NCI-H2029 (cell line): ENCODE data around the gene KIF25.
"Not testable (repeated sequence)": the region's sequence is repeated elsewhere in the genome, so short reads cannot be mapped to it uniquely, and the experiment has no call there.

Experiments used
- DNase-seq: peaks from one replicate; lab custom pipeline; 2025; lab: John Stamatoyannopoulos, UW

The KIF25 gene

DNA sequence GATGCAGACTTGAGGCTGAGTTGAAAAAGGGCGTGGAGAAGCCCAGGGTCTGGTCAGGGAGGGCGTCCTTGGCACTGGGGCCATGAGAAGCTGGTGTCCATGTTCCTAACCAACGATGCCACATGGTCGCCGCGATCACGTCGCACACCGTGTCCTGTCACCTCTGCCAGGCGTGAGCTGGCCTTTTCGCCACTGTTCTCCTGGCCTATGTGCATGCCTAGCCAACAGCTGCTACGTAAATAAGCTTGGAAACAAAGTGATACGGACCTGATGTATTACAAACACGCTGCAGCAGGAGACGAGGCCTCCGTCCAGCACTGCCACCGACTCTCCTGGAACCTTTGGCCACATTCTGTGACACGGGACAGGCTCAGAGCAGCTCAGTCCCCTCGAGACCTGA, 22.0 kb upstream of the KIF25 start:
- no peak for DNase-seq

DNA sequence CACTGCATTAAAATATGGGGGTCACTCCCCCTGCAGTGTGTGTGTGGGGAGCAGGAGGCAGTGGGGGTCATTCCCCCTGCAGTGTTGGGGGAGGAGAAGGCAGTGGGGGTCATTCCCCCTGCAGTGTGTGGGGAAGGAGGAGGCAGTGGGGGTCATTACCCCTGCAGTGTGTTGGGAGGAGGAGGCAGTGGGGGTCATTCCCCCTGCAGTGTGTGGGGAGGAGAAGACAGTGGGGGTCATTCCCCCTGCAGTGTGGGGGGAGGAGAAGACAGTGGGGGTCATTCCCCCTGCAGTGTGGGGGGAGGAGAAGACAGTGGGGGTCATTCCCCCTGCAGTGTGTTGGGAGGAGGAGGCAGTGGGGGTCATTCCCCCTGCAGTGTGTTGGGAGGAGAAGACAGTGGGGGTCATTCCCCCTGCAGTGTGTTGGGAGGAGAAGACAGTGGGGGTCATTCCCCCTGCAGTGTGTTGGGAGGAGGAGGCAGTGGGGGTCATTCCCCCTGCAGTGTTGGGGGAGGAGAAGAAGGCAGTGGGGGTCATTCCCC, 21.3 kb upstream of the KIF25 start:
- not testable (repeated sequence) for DNase-seq

DNA sequence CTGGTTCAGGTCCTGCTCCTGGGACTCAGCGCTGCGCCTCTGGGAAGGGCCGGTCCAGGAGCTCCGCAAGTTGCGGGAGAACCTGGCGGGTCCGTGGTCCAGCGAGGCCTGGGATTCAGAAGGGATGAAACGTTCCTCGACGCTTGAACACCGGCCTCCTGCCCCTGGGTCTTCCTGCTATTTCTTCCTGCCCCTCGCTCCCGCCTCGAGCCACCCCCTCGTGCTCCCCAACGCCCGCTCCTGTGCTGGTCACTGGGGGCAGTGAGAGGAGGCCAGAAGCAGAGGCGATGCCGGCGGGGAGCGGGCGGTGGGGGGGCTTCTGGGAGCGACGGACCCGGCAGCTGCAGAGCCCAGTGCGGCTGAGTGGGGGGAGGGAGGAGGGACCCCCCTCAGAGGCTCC, 20.8 kb upstream of the KIF25 start:
- DNase-seq, result no peak

DNA sequence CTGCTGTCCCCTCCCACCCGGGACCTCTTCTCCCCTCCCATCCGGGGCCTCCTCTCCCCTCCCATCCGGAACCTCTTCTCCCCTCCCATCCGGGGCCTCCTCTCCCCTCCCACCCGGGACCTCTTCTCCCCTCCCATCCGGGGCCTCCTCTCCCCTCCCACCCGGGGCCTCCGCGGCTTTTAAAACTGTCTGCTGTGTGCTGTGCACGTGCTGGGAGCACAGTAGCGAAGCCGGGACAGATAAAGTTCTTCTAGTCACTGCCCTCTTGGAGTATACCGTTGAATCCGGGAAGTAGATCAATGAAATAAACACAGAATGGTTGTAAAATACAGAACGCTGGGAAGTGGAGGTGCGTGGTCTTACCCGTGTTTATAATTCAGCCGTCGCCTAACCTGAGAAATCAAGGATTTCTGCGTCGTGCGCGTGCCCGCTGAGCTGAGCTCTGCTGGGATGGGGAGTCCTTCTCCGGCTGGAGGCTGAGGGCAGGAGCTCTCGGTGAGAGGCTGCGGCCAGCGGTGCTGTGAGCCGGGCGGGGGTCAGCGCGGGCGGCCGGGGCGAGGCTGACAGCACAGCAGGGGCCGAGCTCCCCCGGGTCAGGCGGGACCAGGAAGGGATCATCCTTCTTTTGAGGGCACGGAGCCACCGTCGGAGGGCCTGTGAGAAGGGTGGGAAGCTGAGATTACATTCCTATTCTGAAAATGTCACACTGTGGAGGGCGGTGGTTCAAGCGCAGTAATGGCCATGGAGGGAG, 19.6 kb upstream of the KIF25 start:
- DNase-seq, result no peak

DNA sequence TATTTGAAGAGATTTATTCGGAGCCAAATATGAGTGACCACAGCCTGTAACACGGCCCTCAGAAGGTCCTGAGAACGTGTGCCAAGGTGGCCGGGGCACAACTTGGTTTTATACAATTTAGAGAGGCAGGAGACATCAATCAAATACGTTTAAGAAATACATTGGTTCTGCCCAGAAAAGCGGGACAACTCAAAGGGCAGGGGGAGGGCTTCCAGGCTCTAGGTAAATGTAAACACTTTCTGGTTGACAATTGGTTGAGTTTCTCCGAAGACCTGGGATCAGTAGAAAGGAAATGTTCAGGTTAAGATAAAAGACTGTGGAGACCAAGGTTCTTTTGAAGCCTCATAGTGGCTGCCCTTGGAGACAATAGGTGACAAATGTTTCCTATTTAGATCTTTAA, 18.9 kb upstream of the KIF25 start:
- DNase-seq, result no peak

DNA sequence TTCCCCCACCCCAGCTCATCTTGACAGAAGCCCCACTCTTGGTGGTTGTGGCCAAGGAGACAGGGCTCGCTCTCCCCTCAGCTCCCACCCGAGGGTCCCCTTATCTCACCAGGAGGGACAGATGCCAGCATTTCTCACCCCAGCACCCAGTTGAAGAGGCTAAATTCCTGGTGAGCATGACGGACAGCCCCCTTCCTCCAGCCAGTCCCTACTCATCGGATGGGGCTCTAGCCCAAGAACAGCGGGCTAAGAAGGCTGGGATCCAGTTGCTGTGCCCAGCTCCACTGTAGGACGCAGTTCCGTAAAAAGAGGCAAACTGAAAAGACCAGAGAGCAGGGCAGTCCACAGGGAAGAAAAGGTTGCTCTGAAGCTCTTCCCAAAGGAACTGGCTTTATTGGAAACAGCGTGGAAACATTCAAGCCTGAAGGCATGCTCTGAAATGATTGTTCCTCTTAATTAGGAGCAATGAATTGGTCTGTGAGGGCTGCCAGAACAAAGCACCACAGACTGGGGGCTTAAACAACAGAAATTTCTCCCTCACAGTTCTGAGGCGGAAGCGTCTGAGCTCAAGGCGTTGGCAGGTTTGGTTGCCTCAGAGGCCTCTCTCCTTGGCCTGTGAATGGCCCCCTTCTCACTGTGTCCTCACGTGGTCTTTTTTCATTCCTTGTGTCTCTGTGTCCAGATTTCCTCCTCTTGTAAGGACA, 17.9 kb upstream of the KIF25 start:
- DNase-seq, result no peak

DNA sequence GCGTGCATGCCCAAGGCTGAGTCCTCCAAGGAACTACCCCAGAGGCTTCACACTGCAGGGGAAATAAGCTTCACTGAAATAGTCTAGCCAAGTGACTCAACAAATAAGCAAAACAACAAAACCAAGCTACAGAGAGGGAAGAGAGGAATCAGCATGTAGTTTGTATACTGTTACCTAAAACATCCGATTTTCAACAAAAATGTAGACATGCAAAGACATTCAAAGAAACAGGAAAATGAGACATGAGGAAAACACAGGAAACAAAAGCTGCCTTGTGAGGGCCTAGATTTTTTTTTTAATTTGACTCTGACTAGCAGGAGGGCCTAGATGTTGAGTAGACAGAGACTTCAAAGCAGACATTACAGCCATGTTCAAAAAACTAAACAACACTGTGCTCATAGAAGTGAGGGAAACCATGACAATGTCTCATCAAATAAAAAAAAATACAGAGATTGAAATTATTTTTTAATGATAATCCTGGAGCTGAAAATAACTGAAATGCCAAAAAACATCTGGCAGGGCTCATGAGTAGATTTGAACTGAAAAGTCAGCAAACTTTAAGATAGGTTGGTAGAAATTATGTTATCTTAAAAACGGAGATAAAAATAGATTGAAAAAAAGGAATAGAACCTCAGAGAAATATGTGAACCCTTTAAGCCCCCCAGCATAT, 16.4 kb upstream of the KIF25 start:
- DNase-seq, result no peak

DNA sequence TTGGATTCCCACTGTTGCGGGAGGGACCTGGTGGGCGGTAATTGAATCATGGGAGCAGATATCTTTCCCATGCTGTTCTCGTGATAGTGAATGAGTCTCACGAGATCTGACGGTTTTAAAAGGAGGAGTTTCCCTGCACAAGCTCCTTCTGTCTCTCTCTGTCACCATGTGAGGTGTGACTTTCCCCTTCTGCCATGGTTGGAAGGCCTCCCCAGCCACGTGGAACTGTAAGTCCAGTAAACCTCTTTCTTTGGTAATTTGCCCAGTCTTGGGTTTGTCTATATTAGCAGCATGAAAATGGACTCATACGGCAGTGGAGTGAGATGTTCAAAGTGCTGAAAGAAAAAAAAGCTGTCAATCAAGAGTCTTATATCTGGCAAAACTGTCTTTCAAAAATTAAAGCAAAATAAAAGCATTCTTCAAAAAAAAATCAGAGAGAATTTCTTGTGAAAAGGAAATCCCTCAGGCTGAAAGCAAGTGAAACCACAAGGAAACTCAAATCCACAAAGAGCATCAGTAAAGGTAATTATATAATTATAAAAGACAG, 15.5 kb upstream of the KIF25 start:
- DNase-seq, result no peak

DNA sequence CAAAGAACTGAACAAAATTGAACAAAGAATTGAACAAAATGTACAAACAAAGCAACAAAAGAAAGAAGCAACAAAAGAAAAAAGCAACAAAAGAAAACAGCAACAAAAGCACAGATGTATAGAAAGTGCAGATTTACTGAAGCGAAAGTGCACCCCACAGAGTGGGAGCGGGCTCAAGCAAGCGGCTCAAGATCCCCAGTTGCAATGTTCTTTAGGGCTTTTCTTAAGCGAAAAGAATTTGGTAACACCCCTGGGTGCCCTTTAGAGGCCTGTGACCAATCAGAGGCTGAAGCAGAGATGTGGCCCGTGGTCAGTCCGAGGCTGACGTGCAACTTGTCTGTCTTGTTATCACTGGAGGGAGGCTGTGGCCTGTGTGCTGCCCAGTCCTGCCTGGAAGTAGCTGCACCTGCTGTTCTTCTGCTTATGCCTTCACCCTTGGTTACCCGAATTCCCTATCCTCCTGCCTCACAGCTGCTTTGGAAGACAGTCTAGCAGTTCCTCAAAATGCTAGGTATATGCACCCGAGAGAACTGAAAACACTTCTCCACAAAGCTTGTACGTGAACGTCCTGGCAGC, 13.2 kb upstream of the KIF25 start:
- no peak for DNase-seq

DNA sequence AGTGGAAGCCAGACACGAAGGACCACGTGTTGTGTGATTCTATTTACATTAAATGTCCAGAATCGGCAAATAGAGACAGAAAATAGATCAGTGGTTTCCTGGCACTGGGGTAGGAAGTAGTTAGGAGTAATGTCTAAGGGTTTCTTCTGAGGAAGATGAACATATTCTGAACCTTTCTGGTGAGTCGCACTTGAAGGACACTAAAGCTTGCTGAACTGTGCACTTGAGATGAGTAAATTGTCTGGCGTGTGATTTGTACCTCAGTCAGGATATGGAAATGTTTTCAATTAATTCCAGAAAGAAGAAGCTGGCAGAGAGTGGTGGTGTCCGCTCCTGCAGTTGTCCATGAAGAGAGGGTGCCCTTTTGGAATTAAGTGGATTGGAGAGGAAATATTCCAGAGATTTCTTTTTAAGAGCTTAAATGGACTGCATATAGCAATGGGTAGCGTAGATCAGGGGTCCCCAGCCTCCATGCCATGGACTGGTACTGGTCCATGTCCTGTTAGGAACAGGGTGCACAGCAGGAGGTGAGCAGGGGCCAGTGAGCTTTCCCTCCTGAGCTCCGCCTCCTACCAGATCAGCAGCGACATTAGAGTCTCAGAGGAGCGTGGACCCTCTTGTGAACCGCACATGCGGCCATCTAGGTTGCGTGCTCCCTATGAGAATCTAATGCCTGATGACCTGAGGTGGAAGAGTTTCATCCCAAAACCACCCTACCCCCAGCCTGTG, 12.4 kb upstream of the KIF25 start:
- DNase-seq, result no peak

DNA sequence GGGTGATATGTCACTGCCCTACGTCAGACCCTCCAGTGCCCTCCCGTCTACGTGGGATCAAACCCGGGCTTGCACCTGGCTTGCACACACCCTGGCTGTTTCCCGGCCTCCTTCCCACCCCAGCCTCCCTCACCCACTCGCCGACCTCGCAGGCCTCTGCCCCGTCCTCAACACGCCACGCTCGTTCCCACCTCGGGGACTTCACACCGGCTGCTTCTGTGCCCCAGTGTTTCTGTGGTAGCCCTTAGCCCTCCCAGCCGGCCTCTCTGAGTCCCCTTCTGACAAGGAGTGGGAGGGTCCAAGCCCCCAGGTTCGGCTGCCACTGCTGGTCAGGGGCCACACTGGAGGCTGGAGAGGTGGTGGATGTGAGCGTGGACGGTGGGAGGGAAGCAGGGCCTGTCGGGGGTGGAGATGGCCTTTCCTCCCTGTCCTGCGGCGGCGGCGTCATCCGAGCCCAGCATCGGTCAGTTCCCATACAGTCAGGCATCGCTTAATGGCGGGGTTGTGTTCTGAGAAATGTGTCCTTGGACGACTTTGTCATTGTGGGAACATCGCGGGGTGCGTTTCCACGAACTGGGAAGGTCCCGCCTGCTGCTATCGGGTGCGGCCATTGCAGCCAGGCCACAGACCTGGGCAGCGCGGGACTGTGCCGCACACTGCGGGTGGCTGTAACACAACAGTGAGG, 11.4 kb upstream of the KIF25 start:
- no peak for DNase-seq

DNA sequence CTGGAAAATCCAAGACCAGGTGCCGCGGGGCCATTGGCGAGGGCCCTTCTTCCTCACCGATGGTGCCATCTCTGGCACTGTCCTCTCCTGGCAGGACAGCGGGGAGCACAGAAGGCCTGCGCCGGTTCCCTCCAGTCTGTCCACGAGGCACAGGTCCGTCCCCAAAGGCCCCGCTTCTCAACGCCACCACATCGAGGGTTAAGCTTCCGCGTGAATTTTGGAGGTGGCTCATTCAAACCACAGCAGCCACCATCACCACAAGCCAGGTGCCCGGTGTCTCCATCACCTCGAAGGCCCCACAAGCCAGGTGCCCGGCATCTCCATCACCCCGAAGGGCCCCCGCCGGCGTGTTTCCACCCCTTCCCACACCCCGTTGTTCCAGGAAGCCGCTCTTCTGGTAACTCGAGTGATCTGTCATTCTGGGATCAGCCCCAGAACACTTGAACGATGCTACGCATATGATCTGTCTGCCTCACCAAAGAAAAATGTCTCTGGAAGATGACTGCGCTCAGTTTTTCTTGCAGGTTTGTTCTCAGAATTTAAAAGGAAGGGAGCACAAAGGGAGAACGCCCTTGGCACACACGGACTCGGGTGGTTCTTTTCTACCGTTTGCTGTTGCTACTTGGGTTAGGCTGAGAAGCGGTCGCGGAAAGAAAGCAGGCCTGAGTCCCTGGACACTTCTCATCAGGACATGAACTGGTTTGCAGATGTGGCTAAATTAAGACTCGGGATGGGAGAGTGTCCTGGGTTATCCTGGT, 9.9 kb upstream of the KIF25 start:
- DNase-seq, result no peak

DNA sequence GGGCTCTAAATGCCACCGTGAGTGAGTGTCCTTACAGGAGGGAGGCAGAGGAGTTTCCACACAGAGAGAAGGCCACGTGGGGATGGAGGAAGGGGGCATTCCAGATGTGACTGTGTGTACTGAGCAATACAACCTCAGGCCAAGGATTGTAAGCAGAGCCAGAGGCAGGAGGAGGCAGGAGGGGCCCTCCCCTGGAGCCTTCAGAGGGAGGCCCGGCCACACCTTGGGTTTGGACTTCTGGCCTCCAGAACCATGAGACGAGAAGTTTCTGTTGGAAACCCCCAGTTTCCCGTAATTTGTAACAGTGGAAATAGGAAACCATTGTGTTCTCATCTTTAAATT, 9.3 kb upstream of the KIF25 start:
- no peak for DNase-seq

DNA sequence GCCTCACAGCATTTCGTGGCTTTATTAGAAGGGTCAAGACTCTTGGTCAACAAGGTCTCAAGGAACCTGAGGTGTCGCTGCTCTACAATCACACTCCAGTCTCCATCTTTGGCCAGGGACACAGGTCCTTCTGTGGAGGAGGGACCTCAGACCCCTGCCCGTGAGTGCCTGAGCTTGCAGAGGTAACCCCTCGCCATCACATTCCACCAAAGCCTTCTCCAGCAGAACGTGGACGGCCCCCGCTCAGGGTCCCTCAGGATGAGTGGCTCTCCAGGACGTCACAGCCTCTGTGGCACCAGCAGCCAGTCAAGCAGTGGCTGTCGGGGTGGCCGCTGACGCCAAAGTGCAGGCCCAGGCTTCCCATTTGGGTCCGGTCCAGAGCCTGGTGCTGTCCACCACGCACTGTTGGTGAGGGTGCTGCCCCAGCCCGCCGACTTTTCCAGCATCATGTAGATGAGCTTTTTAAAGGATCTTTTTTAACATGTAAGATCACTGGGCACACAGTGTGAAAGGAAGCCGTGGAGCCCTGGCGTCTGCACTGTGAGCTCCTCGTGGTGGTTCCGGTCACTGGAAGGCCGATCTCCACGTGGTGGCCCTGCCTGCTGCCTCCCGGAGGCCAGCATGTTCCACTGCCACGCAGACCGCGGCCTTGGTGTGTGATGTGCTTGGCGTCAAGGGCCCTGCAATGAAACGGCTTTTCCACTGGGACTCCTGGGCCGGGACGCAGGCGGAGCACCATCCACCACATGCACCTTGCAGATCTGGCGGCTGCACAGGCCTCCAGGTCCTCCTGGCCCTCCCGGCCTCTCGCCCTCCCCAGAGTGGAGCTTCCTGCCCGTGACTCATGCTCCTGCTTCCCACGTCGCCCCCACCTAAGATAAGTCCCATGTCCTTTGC, 8.3 kb upstream of the KIF25 start:
- DNase-seq, result no peak

DNA sequence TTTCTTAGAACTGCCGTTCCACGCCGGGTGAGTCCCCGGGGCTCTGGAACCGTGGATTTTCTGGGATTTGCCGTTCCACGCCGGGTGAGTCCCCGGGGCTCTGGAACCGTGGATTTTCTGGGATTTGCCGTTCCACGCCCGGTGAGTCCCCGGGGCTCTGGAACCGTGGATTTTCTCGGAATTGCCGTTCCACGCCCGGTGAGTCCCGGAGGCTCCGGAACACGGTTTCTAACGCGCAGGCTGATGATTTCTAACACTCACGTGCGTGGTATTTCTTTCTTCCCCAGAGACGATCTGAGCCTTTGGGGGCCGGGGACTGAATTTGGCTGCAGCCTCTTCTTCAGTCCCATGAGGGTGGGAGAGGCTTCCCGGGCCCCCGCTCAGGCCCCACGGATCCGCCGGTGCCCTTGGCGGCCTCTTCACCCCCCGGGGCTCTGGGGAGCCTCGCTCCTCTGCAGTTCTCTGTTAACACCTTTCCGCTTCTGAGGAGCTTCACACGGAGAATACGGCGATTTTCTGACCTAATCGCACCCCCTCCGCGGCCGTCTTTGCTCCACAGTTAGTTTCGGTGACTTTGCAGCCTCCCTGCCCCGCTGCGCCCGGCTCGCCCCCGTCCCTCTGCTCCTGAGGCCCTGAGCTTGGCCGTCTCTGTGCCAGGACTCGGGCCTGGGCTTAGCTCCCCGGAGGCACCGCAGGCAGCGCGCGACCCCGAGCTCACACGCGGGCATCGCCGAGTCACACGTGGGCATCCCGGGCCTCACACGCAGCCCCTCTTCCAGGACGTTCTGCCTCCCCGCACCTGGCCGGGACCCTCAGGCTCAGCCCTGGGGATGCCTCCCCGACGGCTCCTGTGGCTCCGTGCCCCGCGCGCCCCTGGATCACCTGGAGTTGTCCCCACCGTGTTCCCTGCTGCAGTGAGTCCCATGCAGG, 7.2 kb upstream of the KIF25 start:
- DNase-seq, result no peak

DNA sequence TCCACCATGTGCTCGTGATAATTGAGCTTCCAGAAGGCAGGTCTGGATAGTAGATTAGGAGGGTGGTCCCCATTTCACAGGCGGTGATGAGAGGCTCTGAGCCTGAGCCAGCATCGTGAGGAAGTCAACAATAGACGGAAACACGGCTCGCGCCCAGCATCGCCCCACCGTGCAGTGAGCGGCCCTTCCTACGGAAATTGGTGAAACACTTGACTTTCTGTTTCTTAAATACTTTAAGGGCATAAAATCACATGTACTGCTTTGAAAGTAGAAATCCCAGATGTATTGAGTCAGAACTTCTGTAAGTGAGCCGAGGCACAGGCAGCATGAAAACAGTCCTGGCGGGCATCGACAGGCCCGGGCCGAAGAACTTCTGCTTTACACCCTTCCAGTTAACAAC, 4.3 kb upstream of the KIF25 start:
- no peak for DNase-seq

DNA sequence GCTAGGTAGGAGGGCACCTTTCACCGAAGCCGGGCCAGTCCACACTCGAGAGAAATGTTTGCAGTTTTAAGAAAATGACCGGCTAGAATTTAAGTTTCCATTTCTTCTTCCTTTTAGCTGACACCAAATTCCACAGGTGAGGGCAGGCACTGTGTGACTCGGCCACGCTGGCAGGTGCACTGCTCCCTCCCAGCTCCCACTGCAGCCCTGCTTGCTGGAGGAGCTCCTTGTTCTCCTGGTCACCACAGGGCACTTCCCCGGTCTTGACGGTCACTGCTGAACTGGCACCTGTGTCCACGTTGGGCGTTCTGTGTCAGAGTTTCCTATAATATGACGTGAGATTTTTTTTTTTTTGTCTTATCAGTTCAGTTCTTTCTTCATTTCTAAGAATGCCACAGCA, 3.6 kb upstream of the KIF25 start:
- DNase-seq, result no peak

DNA sequence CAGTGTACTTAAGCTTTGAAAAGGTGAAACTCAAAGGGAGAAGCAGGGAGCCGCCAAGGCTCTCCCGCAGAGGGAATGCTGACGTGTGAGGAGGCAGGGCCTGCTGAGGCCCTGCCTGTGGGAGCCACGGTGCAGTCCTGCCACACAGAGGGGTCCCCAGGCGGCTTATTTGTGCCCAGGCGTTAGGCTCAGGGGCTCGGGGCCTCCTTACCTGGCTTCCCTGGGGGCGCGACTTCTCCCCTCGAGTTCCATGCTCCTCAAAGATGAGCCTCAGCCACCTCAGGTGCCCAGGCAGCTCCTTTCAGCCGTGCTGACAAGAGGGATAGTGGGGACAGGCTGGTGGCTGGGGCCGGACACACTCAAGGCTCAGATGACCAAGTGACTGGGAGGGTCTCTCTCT, 2.2 kb upstream of the KIF25 start:
- DNase-seq, result no peak
